ENCODE data around the gene TAF11L8. TPM values are rescaled to one million over a fixed set of nuclear protein-coding genes. Genes with fewer than 3 reads are reported as not detected.
"Not testable (repeated sequence)": the region's sequence is repeated elsewhere in the genome, so short reads cannot be mapped to it uniquely, and the experiment has no call there.

The TAF11L8 gene
- total RNA-seq (not detected), polyA plus RNA-seq (not detected)

DNA sequence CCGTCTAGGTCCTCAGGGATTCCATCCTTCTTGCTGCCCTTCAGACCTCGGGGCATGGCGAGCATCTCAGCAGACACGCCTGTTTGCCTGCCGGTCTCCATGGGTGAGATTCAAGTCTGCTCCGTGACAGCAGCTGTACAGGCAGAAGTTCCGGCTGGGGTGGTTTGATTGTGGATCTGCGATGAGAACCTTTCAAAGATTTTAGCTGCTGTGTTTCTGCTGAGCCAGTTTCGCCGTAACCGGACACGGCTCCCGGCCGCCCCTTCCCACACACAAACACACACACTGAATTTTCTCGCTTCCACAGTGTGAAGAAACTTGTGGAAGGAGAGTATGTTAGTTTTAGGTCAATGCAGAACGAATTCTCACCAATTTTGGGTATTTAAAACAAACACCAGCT, at the start of gene TAF11L8:
Gene TAF11L8, minus strand, starts transcription at position 101 of the 400 bp plus-strand sequence.
- H3K27ac ChIP-seq (ENCODE audit: insufficient read depth, low read length, poor library complexity, severe bottlenecking); DNase-seq; H3K27me3 Mint-ChIP-seq; H3K9me3 ChIP-seq (ENCODE audit: control insufficient read depth in 2 of 2, low read length in 2 of 2); H3K36me3 ChIP-seq (ENCODE audit: control insufficient read depth, insufficient read depth, low read length); H3K27ac Mint-ChIP-seq; ATAC-seq (ENCODE audit: low read depth in 2 of 2); H3K36me3 Mint-ChIP-seq; H3K9me3 Mint-ChIP-seq; H3K4me1 ChIP-seq (ENCODE audit: control insufficient read depth, insufficient read depth, low read length, poor library complexity, severe bottlenecking); H3K4me3 ChIP-seq (ENCODE audit: low read depth, low read length); H3K4me3 Mint-ChIP-seq; H3K4me1 Mint-ChIP-seq; H3K27me3 ChIP-seq (ENCODE audit: control insufficient read depth, insufficient read depth, low read length): not testable (repeated sequence)

DNA sequence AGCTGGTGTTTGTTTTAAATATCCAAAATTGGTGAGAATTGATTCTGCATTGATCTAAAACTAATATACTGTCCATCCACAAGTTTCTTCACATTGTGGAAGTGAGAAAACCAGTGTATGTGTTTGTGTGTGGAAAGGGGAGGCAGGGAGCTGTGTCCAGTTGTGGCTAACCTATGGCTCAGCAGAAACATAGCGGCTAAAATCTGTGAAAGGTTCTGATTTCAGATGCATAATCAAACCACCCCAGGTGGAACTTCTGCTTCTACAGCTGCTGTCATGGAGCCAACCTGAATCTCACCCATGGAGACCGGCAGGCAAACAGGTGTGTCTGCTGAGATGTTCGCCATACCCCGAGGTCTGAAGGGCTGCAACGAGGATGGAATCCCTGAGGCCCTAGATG, 43.4 kb upstream of the TAF11L8 start, which contains the start of gene TAF11L14:
Gene TAF11L14, plus strand, starts transcription at position 301 of the 400 bp plus-strand sequence.
- no peaks in the 10 kb centered on the region for H3K9me3 ChIP-seq (ENCODE audit: control insufficient read depth in 2 of 2, low read length in 2 of 2)
- no peak within 1 kb of the TSS for H3K27ac ChIP-seq (ENCODE audit: insufficient read depth, low read length, poor library complexity, severe bottlenecking)
- H3K27me3 ChIP-seq (ENCODE audit: control insufficient read depth, insufficient read depth, low read length): no peaks in the 10 kb centered on the region
- no peaks in the 10 kb centered on the region for H3K36me3 Mint-ChIP-seq
- no peaks in the 10 kb centered on the region for H3K36me3 ChIP-seq (ENCODE audit: control insufficient read depth, insufficient read depth, low read length)
- no peak within 1 kb of the TSS for H3K4me3 ChIP-seq (ENCODE audit: low read depth, low read length)
- no peaks in the 10 kb centered on the region for H3K27me3 Mint-ChIP-seq
- no peaks in the 10 kb centered on the region for H3K4me1 Mint-ChIP-seq
- DNase-seq: no peak
- H3K27ac Mint-ChIP-seq: no peak within 1 kb of the TSS
- H3K9me3 Mint-ChIP-seq: peaks cover 0 to 17% (median 10%) of the 10 kb centered on the region in 7 donors
- no peaks in the 10 kb centered on the region for H3K4me1 ChIP-seq (ENCODE audit: control insufficient read depth, insufficient read depth, low read length, poor library complexity, severe bottlenecking)
- ATAC-seq (ENCODE audit: low read depth in 2 of 2): no peak
- no peak within 1 kb of the TSS for H3K4me3 Mint-ChIP-seq

DNA sequence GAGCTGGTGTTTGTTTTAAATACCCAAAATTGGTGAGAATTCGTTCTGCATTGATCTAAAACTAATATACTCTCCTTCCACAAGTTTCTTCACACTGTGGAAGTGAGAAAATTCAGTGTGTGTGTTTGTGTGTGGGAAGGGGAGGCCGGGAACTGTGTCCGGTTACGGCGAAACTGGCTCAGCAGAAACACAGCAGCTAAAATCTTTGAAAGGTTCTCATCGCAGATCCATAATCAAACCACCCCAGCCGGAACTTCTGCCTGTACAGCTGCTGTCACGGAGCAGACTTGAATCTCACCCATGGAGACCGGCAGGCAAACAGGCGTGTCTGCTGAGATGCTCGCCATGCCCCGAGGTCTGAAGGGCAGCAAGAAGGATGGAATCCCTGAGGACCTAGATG, 41.0 kb upstream of the TAF11L8 start, which contains the start of gene TAF11L13:
Gene TAF11L13, plus strand, starts transcription at position 301 of the 400 bp plus-strand sequence.
- not testable (repeated sequence) for H3K27ac ChIP-seq (ENCODE audit: insufficient read depth, low read length, poor library complexity, severe bottlenecking); H3K4me1 Mint-ChIP-seq; H3K4me3 ChIP-seq (ENCODE audit: low read depth, low read length); H3K27me3 ChIP-seq (ENCODE audit: control insufficient read depth, insufficient read depth, low read length); H3K36me3 ChIP-seq (ENCODE audit: control insufficient read depth, insufficient read depth, low read length); H3K36me3 Mint-ChIP-seq; ATAC-seq (ENCODE audit: low read depth in 2 of 2); H3K9me3 ChIP-seq (ENCODE audit: control insufficient read depth in 2 of 2, low read length in 2 of 2); H3K27me3 Mint-ChIP-seq; H3K4me1 ChIP-seq (ENCODE audit: control insufficient read depth, insufficient read depth, low read length, poor library complexity, severe bottlenecking); H3K4me3 Mint-ChIP-seq; H3K27ac Mint-ChIP-seq; DNase-seq
- H3K9me3 Mint-ChIP-seq: peaks cover 0 to 16% (median 10%) of the 10 kb centered on the region in 7 donors

DNA sequence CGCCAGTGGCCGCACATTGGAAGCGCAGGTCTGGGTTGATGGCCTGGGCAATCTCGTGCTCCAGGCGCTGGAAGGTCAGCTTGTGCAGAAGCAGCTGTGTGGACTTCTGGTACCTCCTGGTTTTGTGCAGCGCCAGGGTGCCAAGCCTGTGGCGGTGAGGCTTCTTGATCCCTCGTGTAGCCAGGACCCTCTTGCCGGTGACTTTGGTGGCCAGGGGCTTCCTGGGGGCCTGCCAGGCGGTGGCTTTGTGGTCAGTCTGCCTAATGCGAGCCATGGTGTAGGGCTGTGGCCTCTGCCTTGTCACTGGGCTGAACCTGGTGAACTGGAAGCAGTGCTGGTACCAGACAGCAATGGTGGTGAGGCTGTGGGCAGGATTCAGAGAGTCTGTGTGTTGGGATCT, 34.9 kb upstream of the TAF11L8 start:
- H3K9me3 Mint-ChIP-seq: peaks cover 0 to 14% (median 2%) of the 10 kb centered on the region in 7 donors
- no peak for DNase-seq
- Histone ChIP-seq H3K4me1 (ENCODE audit: control insufficient read depth, insufficient read depth, low read length, poor library complexity, severe bottlenecking) (no peaks in the 10 kb centered on the region), H3K27me3 (ENCODE audit: control insufficient read depth, insufficient read depth, low read length) (no peaks in the 10 kb centered on the region), H3K4me3 (ENCODE audit: low read depth, low read length) (no peak overlapping the region), H3K9me3 (ENCODE audit: control insufficient read depth in 2 of 2, low read length in 2 of 2) (peaks cover 0 to under 1% of the 10 kb centered on the region in 2 experiments), H3K27ac (ENCODE audit: insufficient read depth, low read length, poor library complexity, severe bottlenecking) (no peak overlapping the region), H3K36me3 (ENCODE audit: control insufficient read depth, insufficient read depth, low read length) (no peaks in the 10 kb centered on the region)
- ATAC-seq (ENCODE audit: low read depth in 2 of 2): no peak
- no peak overlapping the region for H3K27ac Mint-ChIP-seq
- no peaks in the 10 kb centered on the region for H3K4me1 Mint-ChIP-seq
- no peak overlapping the region for H3K4me3 Mint-ChIP-seq
- H3K27me3 Mint-ChIP-seq: no peaks in the 10 kb centered on the region
- no peaks in the 10 kb centered on the region for H3K36me3 Mint-ChIP-seq

DNA sequence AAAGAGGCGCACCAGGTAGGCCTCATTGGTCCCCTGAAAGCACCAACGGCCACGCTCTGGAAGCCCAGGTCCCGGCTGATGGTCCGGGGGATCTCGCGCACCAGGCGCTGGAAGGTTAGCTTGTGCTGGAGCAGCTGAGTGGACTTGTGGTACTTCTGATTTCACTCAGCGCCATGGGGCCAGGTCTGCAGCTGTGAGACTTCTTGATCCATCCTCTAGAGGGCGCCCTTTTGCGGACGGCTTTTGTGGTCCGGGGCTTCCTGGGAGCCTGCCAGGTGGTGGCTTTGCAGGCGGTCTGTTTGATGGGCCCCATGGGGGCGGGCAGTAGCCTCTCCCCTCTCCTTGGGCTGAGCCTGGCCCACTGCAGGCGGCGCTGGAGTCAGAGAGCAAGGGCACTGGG, 29.9 kb upstream of the TAF11L8 start:
- no peak overlapping the region for H3K4me3 ChIP-seq (ENCODE audit: low read depth, low read length)
- H3K36me3 Mint-ChIP-seq: no peaks in the 10 kb centered on the region
- no peaks in the 10 kb centered on the region for H3K36me3 ChIP-seq (ENCODE audit: control insufficient read depth, insufficient read depth, low read length)
- DNase-seq (no peak), ATAC-seq (ENCODE audit: low read depth in 2 of 2) (no peak)
- no peaks in the 10 kb centered on the region for H3K27me3 ChIP-seq (ENCODE audit: control insufficient read depth, insufficient read depth, low read length)
- H3K4me1 Mint-ChIP-seq: no peaks in the 10 kb centered on the region
- H3K4me1 ChIP-seq (ENCODE audit: control insufficient read depth, insufficient read depth, low read length, poor library complexity, severe bottlenecking): no peaks in the 10 kb centered on the region
- no peak overlapping the region for H3K27ac ChIP-seq (ENCODE audit: insufficient read depth, low read length, poor library complexity, severe bottlenecking)
- no peak overlapping the region for H3K4me3 Mint-ChIP-seq
- H3K9me3 ChIP-seq (ENCODE audit: control insufficient read depth in 2 of 2, low read length in 2 of 2): peaks cover 0 to 5% of the 10 kb centered on the region in 2 experiments
- peaks cover 0 to 13% (median 2%) of the 10 kb centered on the region in 7 donors for H3K9me3 Mint-ChIP-seq
- no peaks in the 10 kb centered on the region for H3K27me3 Mint-ChIP-seq
- no peak overlapping the region for H3K27ac Mint-ChIP-seq

DNA sequence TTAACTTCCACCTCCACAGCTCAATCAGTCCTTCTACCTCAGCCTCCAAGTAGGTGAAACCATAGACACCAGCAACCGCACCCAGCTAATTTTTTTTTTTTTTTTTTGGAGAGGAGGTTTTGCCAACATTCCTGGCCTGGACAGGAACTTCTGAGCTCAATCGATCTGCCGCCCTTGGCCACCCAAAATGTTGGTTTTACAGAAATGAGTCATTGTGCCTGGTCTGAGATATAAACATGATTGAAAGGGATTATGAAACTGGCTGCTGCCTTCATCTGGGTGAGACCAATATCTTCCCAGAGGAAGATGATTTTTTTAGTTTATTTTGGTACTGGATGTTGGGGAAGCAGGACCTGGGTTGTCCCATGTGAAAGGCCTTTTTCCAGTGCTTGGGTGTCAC, 28.6 kb upstream of the TAF11L8 start:
- Histone ChIP-seq H3K27ac (ENCODE audit: insufficient read depth, low read length, poor library complexity, severe bottlenecking) (no peak overlapping the region), H3K36me3 (ENCODE audit: control insufficient read depth, insufficient read depth, low read length) (no peaks in the 10 kb centered on the region), H3K4me1 (ENCODE audit: control insufficient read depth, insufficient read depth, low read length, poor library complexity, severe bottlenecking) (no peaks in the 10 kb centered on the region), H3K27me3 (ENCODE audit: control insufficient read depth, insufficient read depth, low read length) (no peaks in the 10 kb centered on the region), H3K9me3 (ENCODE audit: control insufficient read depth in 2 of 2, low read length in 2 of 2) (peaks cover 0 to 8% of the 10 kb centered on the region in 2 experiments), H3K4me3 (ENCODE audit: low read depth, low read length) (no peak overlapping the region)
- Mint-ChIP-seq H3K27me3 (no peaks in the 10 kb centered on the region), H3K36me3 (no peaks in the 10 kb centered on the region), H3K4me1 (no peaks in the 10 kb centered on the region), H3K4me3 (no peak overlapping the region), H3K9me3 (peaks cover 0 to 14% (median 2%) of the 10 kb centered on the region in 7 donors), H3K27ac (no peak overlapping the region)
- no peak for ATAC-seq (ENCODE audit: low read depth in 2 of 2)
- DNase-seq: no peak

DNA sequence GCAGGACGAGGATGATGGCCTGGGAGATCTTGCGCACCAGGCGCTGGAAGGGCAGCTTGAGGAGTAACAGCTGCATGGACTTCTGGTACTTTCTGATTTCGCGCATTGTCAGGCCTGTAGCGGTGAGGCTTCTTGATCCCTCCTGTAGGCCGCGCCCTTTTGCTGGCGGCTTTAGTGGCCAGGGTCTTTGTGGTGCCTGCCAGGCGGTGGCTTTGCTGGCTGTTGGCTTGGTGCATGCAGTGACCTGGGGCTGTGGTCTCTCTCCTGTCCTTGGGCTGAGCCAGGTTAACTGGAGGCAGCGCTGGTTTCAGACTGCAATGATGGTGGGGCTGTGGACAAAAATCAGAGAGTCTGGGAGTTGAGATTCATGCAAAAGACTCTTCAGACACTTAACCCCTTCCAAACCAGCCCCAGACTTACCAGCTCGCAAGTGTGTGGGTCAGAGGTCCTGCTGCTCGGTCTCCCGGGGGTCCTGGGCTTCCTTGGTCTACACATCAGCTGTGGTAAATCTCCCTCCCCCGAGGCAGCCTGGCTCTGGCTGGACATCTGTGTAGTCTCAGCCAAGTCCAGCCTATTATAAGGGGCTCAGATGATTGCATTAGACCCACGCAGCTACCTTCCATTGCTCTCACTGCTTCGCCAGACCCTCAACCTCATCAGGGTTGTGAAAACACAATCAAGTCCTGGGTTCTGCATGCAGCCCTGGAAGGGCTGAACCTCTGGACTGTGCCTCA, 24.3 kb upstream of the TAF11L8 start:
- Mint-ChIP-seq H3K36me3 (no peaks in the 10 kb centered on the region), H3K4me1 (no peaks in the 10 kb centered on the region), H3K9me3 (peaks cover 0 to 11% (median 4%) of the 10 kb centered on the region in 7 donors), H3K27ac (no peak overlapping the region), H3K27me3 (no peaks in the 10 kb centered on the region), H3K4me3 (no peak overlapping the region)
- no peak overlapping the region for H3K4me3 ChIP-seq (ENCODE audit: low read depth, low read length)
- peaks cover 0 to 4% of the 10 kb centered on the region in 2 experiments for H3K9me3 ChIP-seq (ENCODE audit: control insufficient read depth in 2 of 2, low read length in 2 of 2)
- no peaks in the 10 kb centered on the region for H3K36me3 ChIP-seq (ENCODE audit: control insufficient read depth, insufficient read depth, low read length)
- ATAC-seq (ENCODE audit: low read depth in 2 of 2): no peak
- no peak for DNase-seq
- no peaks in the 10 kb centered on the region for H3K27me3 ChIP-seq (ENCODE audit: control insufficient read depth, insufficient read depth, low read length)
- no peaks in the 10 kb centered on the region for H3K4me1 ChIP-seq (ENCODE audit: control insufficient read depth, insufficient read depth, low read length, poor library complexity, severe bottlenecking)
- no peak overlapping the region for H3K27ac ChIP-seq (ENCODE audit: insufficient read depth, low read length, poor library complexity, severe bottlenecking)

DNA sequence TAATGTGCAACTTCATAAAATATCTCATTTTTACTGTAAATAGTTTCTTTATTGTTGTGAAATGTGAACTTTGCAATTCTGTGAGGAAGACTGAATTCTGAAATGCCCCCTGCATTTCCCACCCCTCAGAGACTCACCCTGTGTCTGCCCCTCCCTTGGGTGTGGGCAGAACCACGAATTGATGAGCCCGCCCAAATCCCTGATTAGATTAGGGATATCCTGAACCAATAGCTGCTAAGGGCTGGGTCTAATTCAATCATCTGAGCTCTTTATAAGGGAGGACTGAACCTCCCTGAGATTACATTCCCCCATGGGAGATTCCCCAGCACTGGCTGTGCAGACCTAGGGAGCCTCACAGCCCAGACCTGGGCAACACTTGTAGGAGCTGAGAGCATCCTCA, 19.3 kb upstream of the TAF11L8 start, which contains the start of gene TAF11L12:
Gene TAF11L12, plus strand, starts transcription at position 301 of the 400 bp plus-strand sequence.
- H3K4me3 Mint-ChIP-seq; H3K27ac Mint-ChIP-seq; H3K4me1 ChIP-seq (ENCODE audit: control insufficient read depth, insufficient read depth, low read length, poor library complexity, severe bottlenecking); H3K27ac ChIP-seq (ENCODE audit: insufficient read depth, low read length, poor library complexity, severe bottlenecking); H3K4me3 ChIP-seq (ENCODE audit: low read depth, low read length); H3K9me3 ChIP-seq (ENCODE audit: control insufficient read depth in 2 of 2, low read length in 2 of 2); ATAC-seq (ENCODE audit: low read depth in 2 of 2); H3K36me3 Mint-ChIP-seq; H3K27me3 Mint-ChIP-seq; H3K4me1 Mint-ChIP-seq; DNase-seq; H3K36me3 ChIP-seq (ENCODE audit: control insufficient read depth, insufficient read depth, low read length); H3K27me3 ChIP-seq (ENCODE audit: control insufficient read depth, insufficient read depth, low read length): not testable (repeated sequence)
- peaks cover 0 to 16% (median 6%) of the 10 kb centered on the region in 7 donors for H3K9me3 Mint-ChIP-seq
